NCI-H1092 treated with DMSO at 0.1 percent for 48 hours (cell line): ENCODE data around the gene CD70.
"Not testable (repeated sequence)": the region's sequence is repeated elsewhere in the genome, so short reads cannot be mapped to it uniquely, and the experiment has no call there.

ENCODE experiments used
- DNase-seq: peaks from one replicate; lab custom pipeline; 2025; lab: John Stamatoyannopoulos, UW

The CD70 gene

GRCh38 chr19:6570764-6571163, 20.2 kb downstream of the CD70 start:
- no peak for DNase-seq

- DNase-seq, result no peak
Observed at GRCh38 chr19:6568816-6569215, 22.1 kb downstream of the CD70 start.

- no peak for DNase-seq
Observed at GRCh38 chr19:6568010-6568526, 22.9 kb downstream of the CD70 start.

- DNase-seq, result not testable (repeated sequence)
Observed at GRCh38 chr19:6566727-6567126, 24.2 kb downstream of the CD70 start.

- DNase-seq, result no peak
Observed at GRCh38 chr19:6564393-6564792, 26.6 kb downstream of the CD70 start.

- DNase-seq, result not testable (repeated sequence)
Observed at GRCh38 chr19:6562437-6562836, 28.5 kb downstream of the CD70 start.

GRCh38 chr19:6556480-6557195, 34.3 kb downstream of the CD70 start:
- DNase-seq, result no peak

- no peak for DNase-seq
Observed at GRCh38 chr19:6556043-6556449, 34.9 kb downstream of the CD70 start.

- DNase-seq, result no peak
Observed at GRCh38 chr19:6551607-6552450, 39.1 kb downstream of the CD70 start.

- no peak for DNase-seq
Observed at GRCh38 chr19:6551091-6551490, 39.9 kb downstream of the CD70 start.

- not testable (repeated sequence) for DNase-seq
Observed at GRCh38 chr19:6550679-6551078, 40.3 kb downstream of the CD70 start.

- DNase-seq, result no peak
Observed at GRCh38 chr19:6543866-6544347, 47.0 kb downstream of the CD70 start.

GRCh38 chr19:6540918-6541689, 49.8 kb downstream of the CD70 start:
- DNase-seq, result no peak

- no peak for DNase-seq
Observed at GRCh38 chr19:6539514-6539913, 51.4 kb downstream of the CD70 start.
